ENCODE results near the gene ATXN7L1. TPM values are rescaled to one million over a fixed set of nuclear protein-coding genes. Genes with fewer than 3 reads are reported as not detected.

ATXN7L1 gene
- polyA plus RNA-seq, 1 of the 3 experiments (the other 2 are of a cell fraction) = 6.0 TPM

GRCh38 chr7:105647591-105647990 lies 228.8 kb downstream of the ATXN7L1 start:
- H3K79me2 ChIP-seq (ENCODE audit: insufficient read depth) = no peaks in the 10 kb centered on the region
- TF ChIP-seq NFIC (IDR thresholded peaks at IDR 0.05; ENCODE audit: borderline replicate concordance) (peak; percentile 24; the same call in 1 of the 2 replicates), ELF1 (IDR thresholded peaks at IDR 0.05) (no peak)
- H3K4me3 ChIP-seq (ENCODE audit: low read depth in 2 of 2, low read length in 1 of 2) = no peak overlapping the region
- H4K20me1 ChIP-seq (ENCODE audit: insufficient read depth) = peaks cover 15% of the 10 kb centered on the region
- no peaks in the 10 kb centered on the region for H3K9me3 ChIP-seq
- ChIA-PET CTCF (interaction anchor here (1.0 to 7.6 kb wide), 8 partner anchors 10 to 529 kb away, joined by 3 to 60 read pairs (median 6); no protein-coding TSS in a partner anchor), POLR2A (interaction anchor here (0.6 kb wide), 1 partner anchor 23 kb away, joined by 3 read pairs; no protein-coding TSS in a partner anchor)
- no peak overlapping the region for H3K4me2 ChIP-seq
- WGBS (ENCODE audit: low lambda C conversion rate) = 90% methylated on average over 7 of the region's 7 CpGs
- H3K4me1 ChIP-seq (ENCODE audit: control insufficient read depth in 1 of 2, insufficient read depth in 2 of 2, low read depth in 1 of 2, low read length in 1 of 2) = peaks cover 22 to 36% of the 10 kb centered on the region in 2 experiments
- H3K9ac ChIP-seq = no peak overlapping the region
- H2AFZ ChIP-seq (ENCODE audit: low read depth) = no peak overlapping the region
- H3K9me2 ChIP-seq = no peaks in the 10 kb centered on the region
- H3K27ac ChIP-seq (ENCODE audit: low read depth in 2 of 2, low read length in 1 of 2) = no peak overlapping the region
- DNase-seq = no peak
- no peaks in the 10 kb centered on the region for H3F3A ChIP-seq (replicated peaks; ENCODE audit: insufficient read depth)
- H3K27me3 ChIP-seq (ENCODE audit: insufficient read depth) = no peaks in the 10 kb centered on the region
- peaks cover 0 to 2% of the 10 kb centered on the region in 2 experiments for H3K36me3 ChIP-seq (replicated peaks in 1 of 2; ENCODE audit: control insufficient read depth in 1 of 2, insufficient read depth in 2 of 2, low read length in 1 of 2)

GRCh38 chr7:105644937-105645336 lies 231.5 kb downstream of the ATXN7L1 start:
- 85% methylated on average over 3 of the region's 3 CpGs for WGBS (ENCODE audit: low lambda C conversion rate)
- Histone ChIP-seq H3K27ac (ENCODE audit: low read depth in 2 of 2, low read length in 1 of 2) (no peak overlapping the region), H3F3A (replicated peaks; ENCODE audit: insufficient read depth) (no peaks in the 10 kb centered on the region), H3K4me2 (no peak overlapping the region), H3K9ac (no peak overlapping the region), H3K79me2 (ENCODE audit: insufficient read depth) (no peaks in the 10 kb centered on the region), H4K20me1 (ENCODE audit: insufficient read depth) (peaks cover 6% of the 10 kb centered on the region; the same call in 1 of the 2 replicates), H3K27me3 (ENCODE audit: insufficient read depth) (no peaks in the 10 kb centered on the region), H3K4me1 (ENCODE audit: control insufficient read depth in 1 of 2, insufficient read depth in 2 of 2, low read depth in 1 of 2, low read length in 1 of 2) (peaks cover 16 to 36% of the 10 kb centered on the region in 2 experiments), H3K9me2 (no peaks in the 10 kb centered on the region), H3K36me3 (replicated peaks in 1 of 2; ENCODE audit: control insufficient read depth in 1 of 2, insufficient read depth in 2 of 2, low read length in 1 of 2) (peaks cover 0 to 14% of the 10 kb centered on the region in 2 experiments), H2AFZ (ENCODE audit: low read depth) (no peak overlapping the region), H3K9me3 (no peaks in the 10 kb centered on the region), H3K4me3 (ENCODE audit: low read depth in 2 of 2, low read length in 1 of 2) (no peak overlapping the region)
- ChIA-PET POLR2A (no interaction called here), CTCF (interaction anchor here (1.2 to 2.9 kb wide), 5 partner anchors 8 to 398 kb away, joined by 6 to 26 read pairs (median 12); partner anchors contain the start of gene ATXN7L1)
- DNase-seq = no peak
- TF ChIP-seq RAD21 (IDR thresholded peaks at IDR 0.05; ENCODE audit: low read length) (no peak), JUND (IDR thresholded peaks at IDR 0.05) (no peak), SMC3 (IDR thresholded peaks at IDR 0.05; ENCODE audit: low read depth, low read length) (no peak), EP300 (IDR thresholded peaks at IDR 0.05; ENCODE audit: borderline replicate concordance in 1 of 2, low read depth in 1 of 2, low read length in 1 of 2) (no peak), EZH2phosphoT487 (IDR thresholded peaks at IDR 0.05; ENCODE audit: borderline replicate concordance, low read depth) (no peak), USF2 (IDR thresholded peaks at IDR 0.05; ENCODE audit: borderline replicate concordance, low read depth, low read length) (no peak), TCF12 (IDR thresholded peaks at IDR 0.05) (no peak), PBX3 (IDR thresholded peaks at IDR 0.05) (no peak)

GRCh38 chr7:105643851-105644250 lies 232.5 kb downstream of the ATXN7L1 start:
- no peaks in the 10 kb centered on the region for H3K9me2 ChIP-seq
- 89% methylated on average over 1 of the region's 1 CpG for WGBS (ENCODE audit: low lambda C conversion rate)
- no peak overlapping the region for H3K4me2 ChIP-seq
- DNase-seq = no peak
- no peak overlapping the region for H2AFZ ChIP-seq (ENCODE audit: low read depth)
- no peaks in the 10 kb centered on the region for H3K27me3 ChIP-seq (ENCODE audit: insufficient read depth)
- H3K79me2 ChIP-seq (ENCODE audit: insufficient read depth) = no peaks in the 10 kb centered on the region
- no peak overlapping the region for H3K27ac ChIP-seq (ENCODE audit: low read depth in 2 of 2, low read length in 1 of 2)
- H3K4me1 ChIP-seq (ENCODE audit: control insufficient read depth in 1 of 2, insufficient read depth in 2 of 2, low read depth in 1 of 2, low read length in 1 of 2) = peaks cover 5 to 26% of the 10 kb centered on the region in 2 experiments; a peak in 3 of 4 replicates
- no peak overlapping the region for H3K9ac ChIP-seq
- no peaks in the 10 kb centered on the region for H3K9me3 ChIP-seq
- no peak overlapping the region for H3K4me3 ChIP-seq (ENCODE audit: low read depth in 2 of 2, low read length in 1 of 2)
- ChIA-PET CTCF (interaction anchor here (1.0 to 2.9 kb wide), 15 partner anchors 9 to 523 kb away, joined by 3 to 26 read pairs (median 4); partner anchors contain the start of gene ATXN7L1), POLR2A (no interaction called here)
- H4K20me1 ChIP-seq (ENCODE audit: insufficient read depth) = no peaks in the 10 kb centered on the region
- H3K36me3 ChIP-seq (replicated peaks in 1 of 2; ENCODE audit: control insufficient read depth in 1 of 2, insufficient read depth in 2 of 2, low read length in 1 of 2) = peaks cover 0 to 14% of the 10 kb centered on the region in 2 experiments
- H3F3A ChIP-seq (replicated peaks; ENCODE audit: insufficient read depth) = no peaks in the 10 kb centered on the region
- TF ChIP-seq YY1 (IDR thresholded peaks at IDR 0.05; ENCODE audit: low read depth) (no peak), NFIC (IDR thresholded peaks at IDR 0.05; ENCODE audit: borderline replicate concordance) (no peak), RFX5 (IDR thresholded peaks at IDR 0.05; ENCODE audit: low read length) (no peak), PBX3 (IDR thresholded peaks at IDR 0.05) (no peak), RXRA (IDR thresholded peaks at IDR 0.05; ENCODE audit: borderline replicate concordance, low read depth) (no peak), SMC3 (IDR thresholded peaks at IDR 0.05; ENCODE audit: low read depth, low read length) (no peak), ZBTB33 (IDR thresholded peaks at IDR 0.05; ENCODE audit: borderline replicate concordance, low read depth) (no peak), SIN3A (IDR thresholded peaks at IDR 0.05; ENCODE audit: borderline replicate concordance, low read depth, low read length) (no peak), TAF1 (IDR thresholded peaks at IDR 0.05; ENCODE audit: borderline replicate concordance, low read depth, low read length) (no peak), POLR2AphosphoS5 (IDR thresholded peaks at IDR 0.05; ENCODE audit: low read depth, low read length) (no peak)

All from SK-N-SH (cell line).